K562 (cell line): ENCODE data around the gene ATL3. TPM values are rescaled to one million over a fixed set of nuclear protein-coding genes. Genes with fewer than 3 reads are reported as not detected.

Experiments used
- ATAC-seq: fragments of 200-7000 bp; cut with Tn5 transposase; 3 replicates; pipeline ENCODE4 v1.9.1; 2020; ENCODE audit warnings: moderate library complexity
- BruUV-seq: library from RNA; stranded (reverse); fragments of 400-500 nt; replicated peaks from 2 replicates; lab custom pipeline; 2021; lab: Mats Ljungman, UMichigan
- CTCF ChIA-PET: fragments of 300-600 bp; formaldehyde crosslinking; extraction: SDS; loops from one replicate; lab custom pipeline; 2021; ENCODE audit warnings: low intra/inter-chr PET ratio; lab: Yijun Ruan, JAX
- POLR2A ChIA-PET: fragments of 300-600, 350-650 bp; sonication (Branson Sonifier 250); formaldehyde crosslinking; extraction: SDS; loops from one replicate; lab custom pipeline; 2021; ENCODE audit warnings: antibody characterized with exemption, inconsistent platforms; lab: Yijun Ruan, JAX
- DNase-seq, 4 experiments: peaks; one replicate each; pipeline versions ENCODE4 v3.0.0 to v3.0.0-alpha.2; 2011 to 2018; ENCODE audit warnings: low spot score in 3 of 4, mixed read lengths in 3 of 4; ENCODE audit errors: extremely low read depth in 1 of 4
- FAIRE-seq: peaks from 2 replicates; lab custom pipeline; 2011; peaks lifted over from hg19 to GRCh38; lab: Jason Lieb, UNC
- H2AFZ ChIP-seq: 2 replicates; pipeline ENCODE4 v1.6.0; 2011; ENCODE audit warnings: low read depth, low read length, control low read depth, inconsistent platforms
- H3K27ac ChIP-seq: fragments of 200-600 bp; 3 replicates; pipeline ENCODE4 v1.8.0; 2011; ENCODE audit warnings: low read depth, mild to moderate bottlenecking, control low read depth, inconsistent platforms, low read length, moderate library complexity, mixed read lengths; ENCODE audit errors: extremely low read depth
- H3K27me3 ChIP-seq, 2 experiments: fragments of 300-600 bp in 1 of 2; 2 replicates in 1 of 2; 3 replicates in 1 of 2; pipeline versions ENCODE4 v1.6.0 to v1.8.0; 2011; ENCODE audit warnings: inconsistent platforms in 2 of 2, low read length in 2 of 2, mild to moderate bottlenecking in 1 of 2, mixed read lengths in 1 of 2, moderate library complexity in 1 of 2; ENCODE audit not compliant: control insufficient read depth in 2 of 2, insufficient read depth in 2 of 2
- H3K36me3 ChIP-seq: fragments of 300-600 bp; 3 replicates; pipeline ENCODE4 v1.8.0; 2011; ENCODE audit warnings: mild to moderate bottlenecking, low read length, inconsistent platforms; ENCODE audit not compliant: control insufficient read depth, insufficient read depth
- H3K4me1 ChIP-seq, 2 experiments: fragments of 200-600 bp in 1 of 2; replicated peaks in 1 of 2; 2 replicates in 1 of 2; 3 replicates in 1 of 2; pipeline versions ENCODE4 v1.5.1 to v1.8.0; 2011; ENCODE audit warnings: inconsistent platforms in 2 of 2, low read length in 2 of 2, mild to moderate bottlenecking in 1 of 2, mixed read lengths in 1 of 2, moderate library complexity in 1 of 2; ENCODE audit not compliant: control insufficient read depth in 2 of 2, insufficient read depth in 2 of 2
- H3K4me2 ChIP-seq: 2 replicates; pipeline ENCODE4 v1.6.1; 2011; ENCODE audit warnings: low read length, control low read depth, inconsistent platforms, mixed read lengths; ENCODE audit not compliant: insufficient read depth
- H3K4me3 ChIP-seq: fragments of 200-600 bp; sonication (generic), shearing (Covaris generic); 2 replicates; pipeline ENCODE4 v1.5.1; 2016; ENCODE audit warnings: control low read depth, inconsistent platforms
- H3K79me2 ChIP-seq: fragments of 200-600 bp; 3 replicates; pipeline ENCODE4 v1.8.0; 2011; ENCODE audit warnings: low read length, inconsistent platforms; ENCODE audit not compliant: control insufficient read depth, insufficient read depth
- H3K9ac ChIP-seq, 2 experiments: 2 replicates each; pipeline versions ENCODE4 v1.6.0 to v1.6.1; 2011; ENCODE audit warnings: low read depth in 2 of 2, low read length in 2 of 2, control low read depth in 1 of 2, inconsistent platforms in 1 of 2, mild to moderate bottlenecking in 1 of 2, mixed read lengths in 1 of 2; ENCODE audit not compliant: insufficient read depth in 1 of 2
- H3K9me1 ChIP-seq: one replicate; pipeline ENCODE4 v1.6.0; 2011; ENCODE audit warnings: inconsistent platforms, mild to moderate bottlenecking, low read length, moderate library complexity; ENCODE audit not compliant: control insufficient read depth, insufficient read depth
- H3K9me3 ChIP-seq: replicated peaks from 2 replicates; pipeline ENCODE4 v1.5.1; 2011; ENCODE audit warnings: low read depth, low read length, inconsistent platforms; ENCODE audit not compliant: control insufficient read depth, insufficient read depth
- H4K20me1 ChIP-seq: replicated peaks from 2 replicates; pipeline ENCODE4 v1.6.1; 2011; ENCODE audit warnings: low read length, inconsistent platforms, mixed read lengths; ENCODE audit not compliant: control insufficient read depth, insufficient read depth
- ATF3 ChIP-seq, 2 experiments: fragments of 450-650 bp in 1 of 2; sonication (generic) in 1 of 2; formaldehyde crosslinking in 1 of 2; IDR thresholded peaks in 1 of 2; conservative IDR thresholded peaks in 1 of 2; 2 replicates each; pipeline versions ENCODE4 v1.6.1 to v1.8.1; 2016 to 2023; ENCODE audit warnings: mild to moderate bottlenecking in 2 of 2, moderate library complexity in 2 of 2, inconsistent platforms in 1 of 2, missing genetic modification reagents in 1 of 2
- SMAD1 ChIP-seq: fragments of 150-350 bp; IDR thresholded peaks from 2 replicates; pipeline ENCODE4 v1.6.1; 2014; ENCODE audit warnings: low read length, low read depth; ENCODE audit not compliant: partially characterized antibody
- WHSC1 ChIP-seq: IDR thresholded peaks from one replicate; pipeline ENCODE4 v1.6.1; 2012; ENCODE audit warnings: low read length, control low read depth, inconsistent platforms
- WGBS: fragments of 100-300 bp; shearing (Covaris generic); methylation state at CpG from one replicate; pipeline ENCODE4 v1.1.6; 2016; ENCODE audit warnings: low coverage, mixed read lengths; ENCODE audit not compliant: insufficient coverage; ENCODE audit errors: missing lambda C conversion rate; 5-methylcytosine and 5-hydroxymethylcytosine counted together
- in situ Hi-C: fragments of 300-500 bp; cut with MboI; formaldehyde crosslinking; loops from 4 replicates; pipeline ENCODE4 v1.15.0; 2018; ENCODE audit warnings: inconsistent platforms, mixed read lengths
- intact Hi-C: fragments of 100-400 bp; cut with micrococcal nuclease; formaldehyde crosslinking; loops from 2 replicates; pipeline ENCODE4 v1.14.2; 2022
- polyA plus RNA-seq, 8 experiments: library from polyadenylated mRNA; depleted of rRNA in 4 of 8; stranded (reverse) in 5 of 8; unstranded in 3 of 8; fragments of >200 nt; fragmentation: Nextera tagmentation in 2 of 8; fragmentation: Illumina TruSeq in 1 of 8; extraction: Ambion mirVana in 2 of 8; extraction: Trizol in 1 of 8; gene quantifications; 2 replicates each; pipeline versions ENCODE4 v1.2.1 to v1.2.3, GENCODE V29; 2011 to 2014; ENCODE audit warnings: inconsistent platforms in 1 of 8, missing spikeins in 1 of 8
- total RNA-seq, 7 experiments: library from RNA; depleted of rRNA in 6 of 7; stranded (reverse); fragments of >200 nt in 6 of 7; fragmentation: Illumina TruSeq in 2 of 7; extraction: Trizol in 2 of 7; gene quantifications; 2 replicates each; pipeline versions ENCODE4 v1.2.1 to v1.2.3, GENCODE V29; 2011 to 2021; ENCODE audit warnings: low replicate concordance in 1 of 7
- TF ChIP-seq, protein P1 (sequence below): fragments of 250-450 bp; sonication (Bioruptor Pico); IDR thresholded peaks from 2 replicates; pipeline ENCODE4 v1.9.0; 2021; ENCODE audit warnings: mild to moderate bottlenecking

The ATL3 gene
- total and polyA plus RNA-seq, 9 of the 15 experiments (the other 6 are each of a cell fraction or from before 2014, with no cell fraction given) = 18.2 to 39.8 (median 23.9) TPM

DNA sequence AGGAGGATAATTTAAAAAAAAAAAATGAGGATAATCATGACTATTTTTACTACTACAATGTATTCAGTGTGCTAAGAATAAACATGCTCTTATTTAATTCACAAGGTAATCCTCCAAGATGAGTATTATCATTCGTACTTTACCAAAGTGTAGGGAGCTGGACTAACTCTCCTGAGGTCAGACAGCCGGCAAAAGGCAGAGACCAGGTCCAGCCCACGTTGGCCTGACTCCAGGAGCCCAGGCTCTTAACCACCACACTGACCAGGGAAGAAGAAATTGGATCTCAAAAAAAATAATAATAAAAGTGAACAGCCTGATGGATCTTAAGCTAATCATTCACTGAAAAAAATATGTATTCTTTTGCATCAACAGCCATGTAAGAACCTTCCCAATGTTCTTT is 82.2 kb downstream of the ATL3 start (continued):
- TF ChIP-seq, protein P1, sequence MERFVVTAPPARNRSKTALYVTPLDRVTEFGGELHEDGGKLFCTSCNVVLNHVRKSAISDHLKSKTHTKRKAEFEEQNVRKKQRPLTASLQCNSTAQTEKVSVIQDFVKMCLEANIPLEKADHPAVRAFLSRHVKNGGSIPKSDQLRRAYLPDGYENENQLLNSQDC = no peak
- TF ChIP-seq WHSC1 = no peak

DNA sequence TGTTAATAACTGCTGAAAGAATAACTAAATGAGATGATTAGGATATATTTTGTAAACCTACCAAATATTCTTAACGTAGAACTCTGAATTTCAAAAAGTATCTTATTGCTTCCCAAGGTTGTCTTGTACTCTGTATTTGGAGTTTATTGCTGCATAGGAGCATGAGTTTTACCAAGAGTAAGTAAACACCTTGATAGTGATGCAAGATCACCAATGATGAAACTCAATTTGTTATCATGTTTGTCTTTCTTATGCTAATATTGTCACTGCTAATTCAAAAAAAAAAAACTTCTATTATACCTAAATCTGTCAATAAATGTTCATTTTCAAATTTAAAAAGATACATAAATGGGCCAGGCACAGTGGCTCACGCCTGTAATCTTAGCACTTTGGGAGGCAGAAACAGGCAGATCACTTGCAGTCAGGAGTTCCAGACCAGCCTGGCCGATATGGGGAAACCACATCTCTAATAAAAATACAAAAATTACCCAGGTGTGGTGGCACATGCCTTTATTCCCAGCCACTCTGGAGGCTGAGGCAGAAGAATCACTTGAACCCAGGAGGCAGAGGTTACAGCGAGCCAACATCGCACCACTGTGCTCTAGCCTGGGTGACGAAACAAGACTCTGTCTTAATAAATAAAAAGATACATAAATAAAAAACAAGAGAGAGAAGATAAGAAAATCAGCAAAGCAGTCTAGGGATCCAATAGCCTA is 84.6 kb downstream of the ATL3 start:
- no peaks in the 10 kb centered on the region for H4K20me1 ChIP-seq
- H3K9ac ChIP-seq = no peak overlapping the region
- H3K9me3 ChIP-seq = 0 out of 2 replicates have a peak, but pooled peaks cover 2% of the 10 kb centered on the region
- no peaks in the 10 kb centered on the region for H3K36me3 ChIP-seq
- ChIA-PET CTCF (no interaction called here), POLR2A (no interaction called here)
- H3K9me1 ChIP-seq = no peaks in the 10 kb centered on the region
- intact Hi-C loops (no loop called here), in situ Hi-C loops (no loop called here)
- ATAC-seq = no peak
- no peak for DNase-seq
- no TSS peak for BruUV-seq
- H3K4me3 ChIP-seq = no peak overlapping the region
- no peak overlapping the region for H3K4me2 ChIP-seq
- H3K27ac ChIP-seq = no peak overlapping the region
- TF ChIP-seq SMAD1 = no peak
- TF ChIP-seq ATF3 (IDR thresholded peaks at IDR 0.05) = peak; percentile 43; the same call in 1 of the 2 replicates
- TF ChIP-seq ATF3 (CRISPR knock-in tag; conservative IDR thresholded peaks at IDR 0.05) = no peak
- H3K79me2 ChIP-seq = no peaks in the 10 kb centered on the region
- H3K27me3 ChIP-seq = peaks cover 11 to 26% of the 10 kb centered on the region in 2 experiments; a peak in 3 of 5 replicates
- no peak for FAIRE-seq
- 23% methylated on average over 6 of the region's 6 CpGs for WGBS
- H3K4me1 ChIP-seq = peaks cover 0 to 10% of the 10 kb centered on the region in 2 experiments; a peak in 3 of 5 replicates
- no peak overlapping the region for H2AFZ ChIP-seq
